Measurements from ENCODE around the gene SPDL1.

The SPDL1 gene

GRCh38 chr5:169634606-169635005, 51.0 kb downstream of the SPDL1 start:
- no peak for DNase-seq

DNA sequence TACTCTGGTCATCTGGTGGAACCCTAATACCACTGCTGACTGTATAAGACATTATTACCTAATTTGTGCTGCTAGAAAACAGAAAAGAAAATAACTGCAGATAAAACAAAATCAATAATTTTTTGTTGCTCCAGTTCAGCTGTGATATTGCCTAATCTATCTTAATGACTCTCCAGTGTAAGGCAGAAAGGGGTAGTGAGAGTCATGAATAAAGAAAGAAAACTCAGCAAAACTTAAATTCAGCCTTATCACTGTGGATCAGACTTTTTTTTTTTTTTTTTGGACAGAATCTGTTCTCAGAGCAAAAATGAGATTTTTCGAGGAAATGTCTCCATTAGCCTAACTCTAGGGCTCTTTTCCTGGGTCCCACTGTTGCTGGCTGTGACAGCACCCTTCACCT, 52.4 kb downstream of the SPDL1 start:
- DNase-seq = peak; percentile 48

DNA sequence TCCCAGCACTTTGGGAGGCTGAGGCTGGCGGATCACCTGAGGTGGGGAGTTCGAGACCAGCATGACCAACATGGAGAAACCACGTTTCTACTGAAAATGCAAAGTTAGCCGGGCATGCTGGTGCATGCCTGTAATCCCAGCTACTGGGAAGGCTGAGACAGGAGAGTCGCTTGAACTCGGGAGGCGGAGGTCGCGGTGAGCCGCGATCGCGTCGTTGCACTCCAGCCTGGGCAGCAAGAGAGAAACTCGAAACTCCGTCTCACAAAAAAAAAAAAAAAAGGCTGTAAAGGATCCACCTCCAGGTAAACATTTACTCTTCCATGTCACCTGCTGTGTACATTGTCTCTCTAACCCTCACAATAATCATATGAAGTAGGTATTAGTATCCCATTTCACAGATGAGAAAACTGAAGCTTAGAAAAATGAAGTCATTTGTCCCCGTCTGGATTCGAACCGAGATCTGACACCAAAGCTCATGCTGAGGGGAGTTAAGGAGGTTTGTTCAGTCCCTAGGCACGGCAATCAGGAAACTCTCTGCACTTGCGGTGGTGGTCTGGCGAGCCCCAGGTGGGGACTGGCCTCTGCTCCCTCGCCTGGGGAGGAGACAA, 53.0 kb downstream of the SPDL1 start:
- no peak for DNase-seq

DNA sequence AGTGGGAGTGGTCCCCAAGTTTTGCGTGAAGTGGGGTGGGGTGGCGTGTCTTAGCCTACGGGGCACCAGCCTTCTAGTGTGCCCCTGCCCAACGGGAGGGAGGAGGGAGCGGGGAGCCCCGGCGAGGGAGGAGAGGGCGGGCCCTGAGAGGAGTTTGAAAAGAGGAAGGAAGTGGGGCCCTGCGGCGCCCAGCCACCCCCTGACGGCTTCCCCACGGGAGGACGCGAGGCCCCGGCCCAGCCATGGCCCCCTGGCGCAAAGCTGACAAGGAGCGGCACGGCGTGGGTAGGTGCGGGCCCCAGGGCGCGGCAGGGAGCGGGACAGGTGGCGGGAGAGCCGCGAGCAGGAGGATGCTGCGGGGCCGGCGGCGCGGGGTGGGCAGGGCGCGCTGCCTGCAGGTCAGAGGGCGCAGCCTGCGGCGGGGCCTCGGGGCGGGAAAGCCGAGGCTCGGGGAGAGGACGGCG, 53.5 kb downstream of the SPDL1 start, which contains the start of gene DOCK2:
TSS of gene DOCK2 (plus strand) at position 191 of the 464 bp plus-strand sequence. CDS start at position 243, 52 bp downstream.
- peak; percentile 40 for DNase-seq

GRCh38 chr5:169637549-169638121, 54.1 kb downstream of the SPDL1 start:
- peak; percentile 29 for DNase-seq

GRCh38 chr5:169641253-169641652, 57.7 kb downstream of the SPDL1 start:
- DNase-seq = no peak

DNA sequence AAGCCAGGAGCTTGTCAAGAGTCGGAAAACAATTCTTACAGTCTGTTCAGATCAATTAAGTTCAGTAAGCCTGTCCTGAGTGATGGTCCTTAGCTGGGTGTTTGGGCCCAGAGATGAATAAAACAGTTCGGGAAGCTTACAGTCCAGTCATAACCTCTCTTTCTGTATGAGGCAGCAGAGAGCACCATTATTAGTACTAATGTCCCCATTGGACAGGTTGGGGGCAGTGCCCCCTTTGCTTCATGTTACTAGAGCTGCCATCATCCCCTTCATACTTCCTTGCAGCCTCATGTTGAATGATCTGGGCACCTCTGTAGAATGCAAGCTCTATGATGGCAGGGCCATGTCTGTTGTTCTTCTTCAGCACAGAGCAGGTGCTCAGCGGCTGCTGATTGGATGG, 63.3 kb downstream of the SPDL1 start:
- DNase-seq = no peak

DNA sequence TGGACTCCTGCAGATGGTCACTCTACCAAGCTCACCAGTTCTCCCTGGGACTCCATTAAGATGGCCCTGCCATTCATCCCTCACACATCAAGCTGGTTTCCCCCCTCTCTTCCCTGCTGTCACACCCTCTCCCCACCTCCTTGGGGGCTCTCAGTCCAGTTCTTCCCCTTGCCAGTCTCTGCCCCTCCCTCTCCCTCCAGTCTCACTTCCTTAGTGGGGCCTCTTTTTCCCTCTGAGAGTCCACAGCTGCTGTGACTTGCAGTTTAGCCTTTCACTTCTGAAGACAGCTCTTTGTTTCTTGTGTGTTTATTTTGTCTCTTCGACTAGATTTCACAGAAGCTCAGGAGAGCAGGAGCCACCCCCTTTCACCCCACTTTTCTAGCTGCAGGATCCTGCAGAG, 64.0 kb downstream of the SPDL1 start:
- peak; percentile 43 for DNase-seq

GRCh38 chr5:169648725-169649310, 65.2 kb downstream of the SPDL1 start:
- no peak for DNase-seq

- DNase-seq = no peak
Observed at GRCh38 chr5:169649486-169649885, 65.9 kb downstream of the SPDL1 start.

DNA sequence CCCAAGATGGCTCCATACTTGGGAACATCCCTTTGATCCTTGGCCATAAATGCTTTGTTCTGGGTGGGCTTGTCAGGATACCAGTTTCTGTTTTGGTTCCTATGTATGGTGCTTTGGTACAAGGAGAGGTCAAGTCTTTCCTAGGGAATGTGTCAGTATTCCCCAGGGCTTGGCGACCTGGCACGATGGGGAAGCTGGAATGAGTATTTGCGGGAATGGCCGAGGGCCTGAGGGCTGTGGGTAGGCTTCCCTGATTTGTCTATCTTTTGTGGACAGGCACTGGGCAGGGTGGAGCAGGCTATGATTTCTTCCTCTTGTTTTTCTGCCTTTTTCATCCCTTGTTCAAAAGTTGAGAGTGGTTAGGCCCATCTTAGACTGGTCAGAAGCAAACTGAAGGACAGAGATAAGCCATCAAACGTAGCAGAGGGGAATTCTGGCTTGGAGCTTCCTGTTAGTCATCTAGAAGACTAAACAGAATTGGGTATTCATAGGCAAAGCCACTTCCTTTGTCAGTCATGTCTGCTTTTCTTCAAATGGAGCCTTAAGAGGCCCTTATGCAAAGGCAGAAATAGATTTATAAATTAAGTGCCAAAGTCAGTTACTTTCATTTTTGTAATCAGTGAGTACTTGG, 67.2 kb downstream of the SPDL1 start:
- no peak for DNase-seq

DNA sequence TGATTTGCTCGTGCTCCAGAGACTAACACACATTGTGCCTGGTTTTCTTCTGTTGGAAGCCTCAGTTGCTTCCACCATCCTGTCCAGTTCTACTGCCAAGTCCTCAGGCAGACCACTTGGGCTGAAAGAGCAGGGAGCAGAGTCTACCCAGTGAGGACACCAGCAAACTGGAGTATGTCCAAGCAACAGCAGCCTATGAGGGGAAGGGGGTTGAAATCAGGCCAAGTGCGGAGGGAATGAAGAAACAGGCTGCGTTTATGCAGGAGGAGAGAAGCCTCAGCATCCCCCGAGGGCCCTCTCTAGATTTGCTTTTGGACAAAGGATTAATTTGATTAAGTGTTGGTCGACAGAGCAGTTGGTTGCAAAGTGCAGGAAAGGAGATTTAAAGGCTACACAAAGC, 68.0 kb downstream of the SPDL1 start:
- no peak for DNase-seq

DNA sequence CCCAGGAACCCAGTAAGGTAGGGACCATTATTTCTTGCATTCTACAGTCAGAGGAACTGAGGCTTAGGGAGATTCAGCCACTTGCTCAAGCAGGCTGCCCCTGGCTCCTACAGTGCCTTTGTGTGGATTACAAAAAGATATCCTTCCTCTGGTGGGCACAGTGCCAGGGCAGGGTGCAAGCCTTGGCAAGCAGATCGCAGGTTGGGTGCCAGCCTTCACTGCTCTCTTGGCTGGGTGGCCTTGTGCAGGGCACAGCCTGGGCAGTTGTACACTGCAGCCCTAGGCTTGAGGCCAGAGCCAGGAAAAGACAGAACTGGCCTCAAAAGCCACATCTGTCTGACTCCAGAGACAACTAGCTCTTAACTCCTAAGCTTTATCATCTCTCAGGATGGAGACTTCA, 68.5 kb downstream of the SPDL1 start:
- no peak for DNase-seq

GRCh38 chr5:169653091-169653490, 69.5 kb downstream of the SPDL1 start:
- DNase-seq = no peak

All from SIG-M5 (cell line).